HCT116 (cell line): ENCODE results near the gene OR1F1. TPM values are rescaled to one million over a fixed set of nuclear protein-coding genes. Genes with fewer than 3 reads are reported as not detected.

Experiments
- ATAC-seq: fragments of 200-7000 bp; cut with Tn5 transposase; 2 replicates; pipeline ENCODE4 v1.9.1; 2020; ENCODE audit warnings: mild to moderate bottlenecking, moderate library complexity
- BruUV-seq: library from RNA; stranded (reverse); fragments of 400-500 nt; replicated peaks from 2 replicates; lab custom pipeline; 2021; lab: Mats Ljungman, UMichigan
- CTCF ChIA-PET: fragments of 300-600 bp; sonication (Branson Sonifier 250); formaldehyde crosslinking; loops from one replicate; lab custom pipeline; 2021; ENCODE audit warnings: antibody characterized with exemption; lab: Charles Lee
- POLR2A ChIA-PET: fragments of 300-600, 350-600 bp; sonication (Branson Sonifier 250); formaldehyde crosslinking; loops from one replicate; lab custom pipeline; 2021; ENCODE audit warnings: antibody characterized with exemption; lab: Charles Lee
- RAD21 ChIA-PET, 2 experiments: fragments of 300-600 bp; sonication (Branson Sonifier 250); formaldehyde crosslinking; loops; one replicate each; lab custom pipeline; 2023; ENCODE audit warnings: low total read pairs in 2 of 2; ENCODE audit not compliant: uncharacterized antibody in 2 of 2, unreplicated experiment in 2 of 2, low non-redundant PET in 1 of 2; lab: Charles Lee
- DNase-seq: peaks from one replicate; pipeline ENCODE4 v3.0.0-alpha.2; 2010; ENCODE audit warnings: low read depth, low spot score
- H2AFZ ChIP-seq: fragments of 200-600 bp; shearing (Covaris generic), sonication (generic); 2 replicates; pipeline ENCODE4 v1.6.1; 2017; ENCODE audit warnings: low read depth, mixed run types, mixed read lengths, antibody characterized with exemption, low read length; ENCODE audit not compliant: poor library complexity, severe bottlenecking
- H3K27ac ChIP-seq: 2 replicates; pipeline ENCODE4 v1.5.1; 2012; ENCODE audit warnings: low read depth, low read length
- H3K27me3 ChIP-seq: fragments of 200-600 bp; sonication (generic); 2 replicates; pipeline ENCODE4 v1.6.1; 2016; ENCODE audit warnings: mixed run types, low read length, mixed read lengths; ENCODE audit not compliant: insufficient read depth
- H3K36me3 ChIP-seq, 2 experiments: fragments of 200-500 bp in 1 of 2; fragments of 200-600 bp in 1 of 2; sonication (Bioruptor generic) in 1 of 2; sonication (generic) in 1 of 2; 2 replicates each; pipeline versions ENCODE4 v1.5.1 to v1.6.1; 2014 to 2016; ENCODE audit warnings: low read length in 2 of 2, inconsistent platforms in 1 of 2, mixed read lengths in 1 of 2, mixed run types in 1 of 2; ENCODE audit not compliant: insufficient read depth in 2 of 2, control insufficient read depth in 1 of 2
- H3K4me1 ChIP-seq, 2 experiments: fragments of 200-600 bp in 1 of 2; sonication (generic) in 1 of 2; 2 replicates each; pipeline versions ENCODE4 v1.5.1 to v1.6.1; 2012 to 2017; ENCODE audit warnings: low read length in 2 of 2, inconsistent platforms in 1 of 2, mild to moderate bottlenecking in 1 of 2, mixed read lengths in 1 of 2, mixed run types in 1 of 2, moderate library complexity in 1 of 2; ENCODE audit not compliant: insufficient read depth in 2 of 2, control insufficient read depth in 1 of 2
- H3K4me2 ChIP-seq: fragments of 200-600 bp; sonication (generic); 2 replicates; pipeline ENCODE4 v1.6.1; 2017; ENCODE audit warnings: mixed run types, low read length, mixed read lengths
- H3K4me3 ChIP-seq, 2 experiments: fragments of 200-600 bp in 1 of 2; sonication (generic) in 1 of 2; replicated peaks in 1 of 2; 2 replicates each; pipeline ENCODE4 v1.5.1; 2011 to 2016; ENCODE audit warnings: low read length in 2 of 2, control low read depth in 1 of 2, low read depth in 1 of 2, mild to moderate bottlenecking in 1 of 2, mixed read lengths in 1 of 2, mixed run types in 1 of 2
- H3K79me2 ChIP-seq: fragments of 200-600 bp; sonication (generic); 2 replicates; pipeline ENCODE4 v1.6.1; 2017; ENCODE audit warnings: mild to moderate bottlenecking, mixed run types, low read length, moderate library complexity, mixed read lengths; ENCODE audit not compliant: insufficient read depth
- H3K9ac ChIP-seq: fragments of 200-600 bp; sonication (generic); 2 replicates; pipeline ENCODE4 v1.6.1; 2016; ENCODE audit warnings: low read length, mixed read lengths
- H3K9me2 ChIP-seq: fragments of 200-600 bp; sonication (generic), shearing (Covaris generic); 2 replicates; pipeline ENCODE4 v1.6.1; 2017; ENCODE audit warnings: mixed run types, mild to moderate bottlenecking, moderate library complexity; ENCODE audit not compliant: insufficient read depth
- H3K9me3 ChIP-seq, 2 experiments: fragments of 200-500 bp in 1 of 2; fragments of 200-600 bp in 1 of 2; sonication (Bioruptor generic) in 1 of 2; sonication (generic) in 1 of 2; 2 replicates each; pipeline ENCODE4 v1.6.1; 2014 to 2017; ENCODE audit warnings: low read length in 2 of 2, mixed read lengths in 2 of 2, inconsistent platforms in 1 of 2, low read depth in 1 of 2, mild to moderate bottlenecking in 1 of 2, mixed run types in 1 of 2, moderate library complexity in 1 of 2; ENCODE audit not compliant: control insufficient read depth in 1 of 2, insufficient read depth in 1 of 2
- H4K20me1 ChIP-seq: fragments of 200-600 bp; sonication (generic), shearing (Covaris generic); 2 replicates; pipeline ENCODE4 v1.6.1; 2017; ENCODE audit warnings: mixed run types, mild to moderate bottlenecking, moderate library complexity; ENCODE audit not compliant: insufficient read depth
- CBX3 ChIP-seq: IDR thresholded peaks from 2 replicates; pipeline ENCODE4 v1.6.1; 2012; ENCODE audit warnings: low read depth
- ELF1 ChIP-seq: IDR thresholded peaks from 2 replicates; pipeline ENCODE4 v1.6.1; 2012; ENCODE audit warnings: low read depth, borderline replicate concordance
- EZH2phosphoT487 ChIP-seq: fragments of 200-600 bp; IDR thresholded peaks from 2 replicates; pipeline ENCODE4 v1.6.1; 2018; ENCODE audit warnings: antibody characterized with exemption, borderline replicate concordance
- SIN3A ChIP-seq: IDR thresholded peaks from 2 replicates; pipeline ENCODE4 v1.6.1; 2012; ENCODE audit warnings: low read depth
- intact Hi-C: fragments of 100-400 bp; cut with micrococcal nuclease; formaldehyde crosslinking; loops from 2 replicates; pipeline ENCODE4 v1.10.0; 2022
- total RNA-seq: library from RNA; stranded (reverse); gene quantifications from one replicate; pipeline ENCODE4 v1.2.1, GENCODE V29; 2021; ENCODE audit not compliant: unreplicated experiment

The OR1F1 gene
- total RNA-seq, 1 experiment from 2014 or later: not detected

DNA sequence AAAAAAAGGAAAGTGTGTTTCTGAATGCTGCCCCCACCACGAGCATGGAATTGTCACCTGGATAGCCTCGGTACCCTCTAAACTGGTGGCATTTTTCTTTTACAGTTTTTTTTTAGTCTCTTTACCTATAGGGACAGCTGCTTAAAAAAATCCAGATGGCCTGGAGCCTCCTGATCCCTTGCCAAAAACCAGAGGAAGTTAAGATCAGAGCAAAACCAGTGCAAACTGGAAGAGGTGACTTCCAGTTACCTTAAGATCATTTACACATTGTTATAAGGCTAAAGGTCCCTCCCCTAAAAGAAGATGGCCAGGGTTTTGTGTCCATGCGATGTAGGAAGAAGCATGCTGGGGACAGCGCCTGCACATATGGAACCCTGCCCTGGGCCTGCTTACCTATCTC lies 65.0 kb downstream of the OR1F1 start:
- Histone ChIP-seq H3K9me3 (no peaks in the 10 kb centered on the region), H3K4me3 (no peak overlapping the region), H3K9me2 (no peaks in the 10 kb centered on the region), H3K36me3 (no peaks in the 10 kb centered on the region), H3K27ac (no peak overlapping the region), H3K79me2 (no peaks in the 10 kb centered on the region)
- TF ChIP-seq SIN3A (no peak), CBX3 (no peak), ELF1 (no peak)
- TF ChIP-seq, all 23 proteins: peak for 0
- Histone ChIP-seq H3K4me2 (no peak overlapping the region), H4K20me1 (no peaks in the 10 kb centered on the region), H3K4me1 (peaks cover 0 to 5% of the 10 kb centered on the region in 2 experiments; a peak in 1 of 4 replicates), H3K27me3 (no peaks in the 10 kb centered on the region), H2AFZ (no peak overlapping the region), H3K9ac (no peak overlapping the region)
- POLR2A ChIA-PET: no interaction called here
- RAD21 ChIA-PET: no interaction called here
- DNase-seq (no peak), ATAC-seq (no peak)
- intact Hi-C loops: no loop called here
- CTCF ChIA-PET: no interaction called here
- no TSS peak for BruUV-seq

DNA sequence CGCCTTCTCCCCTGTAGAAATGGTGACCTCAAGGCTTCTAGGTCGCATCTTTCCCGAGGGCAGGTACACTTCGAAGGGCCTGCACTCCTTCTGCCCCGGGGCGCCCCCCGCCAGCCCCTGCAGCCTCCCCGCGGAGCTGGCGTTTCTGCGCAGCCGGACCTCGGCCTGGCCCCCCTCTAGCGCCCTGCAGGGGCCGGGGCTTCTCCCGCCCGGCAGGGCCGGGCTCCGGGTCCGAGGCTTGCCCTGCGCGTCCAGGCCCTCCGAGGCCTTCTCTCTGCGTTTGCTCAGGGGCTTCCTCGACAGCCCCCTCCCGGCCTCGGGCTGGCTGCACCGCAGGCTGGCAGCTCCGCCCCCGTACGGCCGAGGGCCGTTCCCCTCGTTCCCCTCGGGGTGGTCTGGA lies 66.3 kb downstream of the OR1F1 start:
- CTCF ChIA-PET: no interaction called here
- DNase-seq: no peak

More for the DNA sequence above, 66.3 kb downstream of the OR1F1 start:
- Histone ChIP-seq H3K36me3 (no peaks in the 10 kb centered on the region), H3K4me2 (no peak overlapping the region), H3K79me2 (no peaks in the 10 kb centered on the region), H3K4me3 (no peak overlapping the region), H3K27me3 (no peaks in the 10 kb centered on the region), H2AFZ (no peak overlapping the region), H3K9ac (no peak overlapping the region), H3K27ac (no peak overlapping the region), H3K9me2 (no peaks in the 10 kb centered on the region), H4K20me1 (no peaks in the 10 kb centered on the region), H3K4me1 (peaks cover 0 to 5% of the 10 kb centered on the region in 2 experiments; a peak in 1 of 4 replicates), H3K9me3 (no peaks in the 10 kb centered on the region)
- POLR2A ChIA-PET: no interaction called here
- TF ChIP-seq CBX3 (no peak), EZH2phosphoT487 (no peak)
- RAD21 ChIA-PET: no interaction called here
- no peak for ATAC-seq
- BruUV-seq: no TSS peak
- intact Hi-C loops: no loop called here

Other genes starting within 250 kb of the OR1F1 start
- 14.1 TPM for gene KREMEN2, start 223.9 kb upstream of the OR1F1 start, total RNA-seq
- 45.6 TPM for gene PAQR4, start 218.9 kb upstream of the OR1F1 start, total RNA-seq
- 104 TPM for gene PKMYT1, start 207.8 kb upstream of the OR1F1 start, total RNA-seq
- gene CLDN9, start 175.3 kb upstream of the OR1F1 start, total RNA-seq: 0.76 TPM
- 0.49 TPM for gene CLDN6, start 170.0 kb upstream of the OR1F1 start, total RNA-seq
- gene TNFRSF12A, start 167.8 kb upstream of the OR1F1 start, total RNA-seq: 188 TPM
- 60.0 TPM for gene HCFC1R1, start 164.3 kb upstream of the OR1F1 start, total RNA-seq
- 62.9 TPM for gene THOC6, start 164.2 kb upstream of the OR1F1 start, total RNA-seq
- 21.3 TPM for gene BICDL2, start 151.3 kb upstream of the OR1F1 start, total RNA-seq
- 2.5 TPM for gene MMP25, start 141.6 kb upstream of the OR1F1 start, total RNA-seq
- 13.7 TPM for gene IL32, start 122.6 kb upstream of the OR1F1 start, total RNA-seq
- gene ZSCAN10, start 88.9 kb upstream of the OR1F1 start, total RNA-seq: 0.76 TPM
- gene ZNF205, start 75.6 kb upstream of the OR1F1 start, total RNA-seq: 17.0 TPM
- 11.0 TPM for gene ZNF213, start 53.2 kb upstream of the OR1F1 start, total RNA-seq
- gene ZNF200, start 47.0 kb downstream of the OR1F1 start, total RNA-seq: 8.8 TPM
- 0.15 TPM for gene MEFV, start 68.4 kb downstream of the OR1F1 start, total RNA-seq
- gene ZNF263, start 95.3 kb downstream of the OR1F1 start, total RNA-seq: 31.4 TPM
- 0.49 TPM for gene TIGD7, start 117.2 kb downstream of the OR1F1 start, total RNA-seq
- 10.3 TPM for gene ZNF75A, start 117.3 kb downstream of the OR1F1 start, total RNA-seq
- not detected for gene OR2C1, start 167.7 kb downstream of the OR1F1 start, total RNA-seq
- 20.0 TPM for gene ZSCAN32, start 212.8 kb downstream of the OR1F1 start, total RNA-seq
- 8.2 TPM for gene ZNF174, start 213.0 kb downstream of the OR1F1 start, total RNA-seq